ENCODE measurements around the gene SPSB3. TPM values are rescaled to one million over a fixed set of nuclear protein-coding genes. Genes with fewer than 3 reads are reported as not detected.

The SPSB3 gene
- total RNA-seq, 2 donors from 2014 or later = 92.2 to 101 TPM

DNA sequence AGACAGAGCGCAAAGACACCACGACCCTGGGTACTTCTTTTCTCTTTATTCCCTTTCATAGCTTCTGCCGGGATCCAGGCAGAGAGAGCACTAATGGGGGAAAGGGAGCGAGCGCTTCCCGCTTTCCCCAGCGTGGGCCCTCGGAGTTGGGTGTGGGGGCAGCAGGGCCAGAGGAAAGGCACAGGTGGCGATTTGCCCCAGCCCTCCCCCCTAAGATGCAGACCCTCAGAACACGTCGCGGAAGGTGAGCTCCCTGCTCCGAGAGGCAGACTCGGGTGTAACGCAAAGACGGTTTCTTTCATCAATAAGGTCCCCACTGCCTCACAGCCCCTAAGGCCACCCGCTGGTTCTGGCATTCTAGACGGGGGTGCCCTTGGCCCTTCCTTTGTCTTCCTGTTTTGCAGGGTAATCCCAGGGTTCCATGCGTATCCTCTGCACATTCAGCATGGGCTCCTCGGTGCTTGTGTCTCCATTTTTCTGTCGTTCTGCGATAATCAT lies 10.5 kb downstream of the SPSB3 start:
- ATAC-seq = no peak
- no peaks in the 10 kb centered on the region for H3K27me3 Mint-ChIP-seq
- DNase-seq = no peak
- H3K27ac Mint-ChIP-seq = peak overlapping the region; percentile 77
- peaks cover 18% of the 10 kb centered on the region for H3K4me1 Mint-ChIP-seq
- peak overlapping the region; percentile 99 for H3K4me3 Mint-ChIP-seq
- H3K9me3 ChIP-seq (ENCODE audit: control insufficient read depth, low read length, poor library complexity, severe bottlenecking) = no peaks in the 10 kb centered on the region
- H3K36me3 Mint-ChIP-seq (ENCODE audit: low read depth) = no peaks in the 10 kb centered on the region

DNA sequence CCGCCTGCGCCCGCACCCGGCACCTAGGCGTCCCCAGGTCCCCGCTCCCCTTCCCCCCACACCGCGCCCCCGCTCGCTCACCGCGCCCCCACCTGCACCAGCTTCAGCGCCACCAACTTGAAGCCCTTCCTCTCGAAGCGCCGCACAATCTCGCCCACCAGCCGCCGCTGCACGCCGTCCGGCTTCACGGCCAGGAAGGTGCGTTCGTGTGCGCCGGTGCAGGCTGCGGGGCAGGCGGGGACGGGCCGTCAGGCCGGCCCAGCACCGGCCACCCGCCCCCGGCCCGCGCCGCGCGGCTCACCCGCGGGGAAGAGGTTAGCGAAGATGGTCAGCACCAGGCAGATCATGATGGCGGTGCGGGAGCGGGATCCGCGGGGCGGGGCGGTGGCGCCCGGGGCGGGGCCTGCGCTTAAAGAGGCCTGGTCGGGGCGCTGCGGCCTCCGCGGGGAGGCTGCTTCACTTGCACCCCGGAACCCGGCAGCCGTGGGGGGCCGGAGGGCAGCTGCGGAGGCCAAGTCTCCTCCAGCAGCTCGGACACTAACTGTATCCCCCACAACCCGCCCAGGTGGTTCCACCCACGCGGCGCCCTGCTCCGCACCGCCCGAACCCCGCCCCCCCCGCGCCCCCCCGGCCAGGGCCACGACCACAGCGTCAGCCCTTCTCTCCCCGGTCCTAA lies 11.0 kb downstream of the SPSB3 start, which contains the start of gene NME3:
Gene NME3 (minus strand): TSS at position 356 of the 676 bp plus-strand sequence. CDS start 9 bp downstream, at position 347.
- H3K9me3 ChIP-seq (ENCODE audit: control insufficient read depth, low read length, poor library complexity, severe bottlenecking) = no peaks in the 10 kb centered on the region
- H3K4me1 Mint-ChIP-seq = peaks cover 18% of the 10 kb centered on the region
- peak within 1 kb of the TSS; percentile 99 for H3K4me3 Mint-ChIP-seq
- peak within 1 kb of the TSS; percentile 79 for H3K27ac Mint-ChIP-seq
- peak; percentile 59 for ATAC-seq
- DNase-seq = peak; percentile 63 to 67 (median 65)
- no peaks in the 10 kb centered on the region for H3K36me3 Mint-ChIP-seq (ENCODE audit: low read depth)
- H3K27me3 Mint-ChIP-seq = no peaks in the 10 kb centered on the region

DNA sequence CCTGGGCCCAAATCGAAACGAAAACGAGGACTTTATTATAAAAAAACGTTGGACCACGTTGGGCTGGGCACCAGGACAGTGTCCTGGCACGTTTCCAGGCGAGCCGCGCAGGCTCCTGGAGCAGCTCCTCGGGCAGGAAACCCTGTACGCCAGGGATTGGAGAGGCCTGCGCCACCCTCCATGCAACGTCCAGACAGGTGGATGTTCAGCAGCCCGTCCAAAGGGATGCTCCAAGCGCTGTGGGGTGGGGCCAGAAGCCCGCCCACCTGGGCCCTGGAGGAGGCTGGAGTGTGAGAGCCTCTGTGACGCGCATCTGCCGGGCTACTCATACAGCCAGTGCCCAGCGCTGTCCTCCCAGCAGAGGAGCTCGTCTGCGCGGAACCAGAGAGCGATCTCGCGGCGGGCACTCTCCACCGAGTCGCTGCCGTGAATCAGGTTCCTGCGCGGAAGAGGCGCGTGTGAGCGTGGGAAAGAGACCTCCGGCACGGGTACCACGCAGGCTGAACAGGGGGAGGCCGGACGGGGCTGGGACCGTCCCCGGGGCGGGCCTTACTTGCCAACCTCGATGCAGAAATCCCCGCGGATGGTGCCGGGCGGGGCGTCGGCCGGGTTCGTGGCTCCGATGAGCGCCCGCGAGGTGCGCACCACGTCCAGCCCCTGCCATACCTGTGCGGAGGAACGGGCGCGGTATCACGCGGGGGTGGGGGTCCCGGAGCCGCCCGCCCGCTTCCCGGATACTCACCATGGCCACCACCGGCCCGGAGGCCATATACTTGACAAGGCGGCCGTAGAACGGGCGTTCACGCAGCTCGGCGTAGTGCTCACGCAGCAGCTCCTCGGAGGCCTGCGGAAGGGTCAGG lies 11.8 kb downstream of the SPSB3 start:
- Mint-ChIP-seq H3K4me1 (peaks cover 18% of the 10 kb centered on the region), H3K4me3 (peak overlapping the region; percentile 99), H3K36me3 (ENCODE audit: low read depth) (no peaks in the 10 kb centered on the region), H3K27ac (peak overlapping the region; percentile 79), H3K27me3 (no peaks in the 10 kb centered on the region)
- peak; percentile 55 for ATAC-seq
- DNase-seq = peak; percentile 35 to 60 (median 57)
- no peaks in the 10 kb centered on the region for H3K9me3 ChIP-seq (ENCODE audit: control insufficient read depth, low read length, poor library complexity, severe bottlenecking)

DNA sequence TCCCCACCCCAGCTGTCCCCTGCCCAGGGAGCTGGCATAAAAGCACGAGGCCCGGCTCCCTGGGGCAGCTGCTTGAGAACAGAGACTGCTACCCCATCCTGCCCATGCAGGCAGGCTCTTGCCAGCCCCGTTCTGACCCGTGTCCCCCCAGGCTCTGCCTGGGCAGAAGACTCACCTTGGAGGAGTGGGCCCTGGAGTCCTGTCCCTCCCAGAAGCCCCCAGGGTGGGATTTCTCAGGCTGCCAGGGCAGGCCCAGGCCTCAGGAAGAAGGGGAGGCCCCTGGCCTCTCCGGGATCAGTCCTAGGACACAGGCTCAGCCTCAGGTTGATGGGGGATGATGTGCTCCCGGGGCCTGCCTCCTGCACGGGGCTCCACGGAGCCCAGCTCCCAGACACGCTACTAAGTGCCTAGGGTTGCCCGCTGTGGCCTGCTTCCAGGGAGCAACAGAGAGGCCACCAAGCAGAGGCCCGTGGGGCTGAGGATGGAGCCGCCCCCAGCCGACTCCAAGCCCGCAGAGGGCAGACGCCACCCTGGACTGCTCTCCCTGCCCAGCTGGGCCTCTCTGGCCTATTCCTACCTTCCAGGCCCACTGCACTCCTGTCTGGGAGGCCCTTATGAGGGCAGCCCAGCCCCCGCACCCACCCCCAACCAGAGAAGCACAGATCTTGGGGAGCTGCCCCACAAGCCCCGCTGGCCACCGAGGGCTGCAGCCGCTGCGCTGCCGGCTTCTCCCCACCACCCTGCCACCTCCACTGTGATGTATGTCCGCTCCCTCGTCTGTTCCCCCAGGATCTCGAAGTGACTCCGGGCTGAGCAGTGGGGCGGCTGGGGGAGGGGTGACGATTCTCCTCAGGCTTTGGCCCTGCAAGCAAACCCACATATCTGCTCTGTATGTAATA lies 12.7 kb downstream of the SPSB3 start:
- ATAC-seq = no peak
- no peak for DNase-seq
- Mint-ChIP-seq H3K27me3 (no peaks in the 10 kb centered on the region), H3K27ac (peak overlapping the region; percentile 79), H3K4me1 (peaks cover 14% of the 10 kb centered on the region), H3K4me3 (peak overlapping the region; percentile 58), H3K36me3 (ENCODE audit: low read depth) (no peaks in the 10 kb centered on the region)
- no peaks in the 10 kb centered on the region for H3K9me3 ChIP-seq (ENCODE audit: control insufficient read depth, low read length, poor library complexity, severe bottlenecking)

DNA sequence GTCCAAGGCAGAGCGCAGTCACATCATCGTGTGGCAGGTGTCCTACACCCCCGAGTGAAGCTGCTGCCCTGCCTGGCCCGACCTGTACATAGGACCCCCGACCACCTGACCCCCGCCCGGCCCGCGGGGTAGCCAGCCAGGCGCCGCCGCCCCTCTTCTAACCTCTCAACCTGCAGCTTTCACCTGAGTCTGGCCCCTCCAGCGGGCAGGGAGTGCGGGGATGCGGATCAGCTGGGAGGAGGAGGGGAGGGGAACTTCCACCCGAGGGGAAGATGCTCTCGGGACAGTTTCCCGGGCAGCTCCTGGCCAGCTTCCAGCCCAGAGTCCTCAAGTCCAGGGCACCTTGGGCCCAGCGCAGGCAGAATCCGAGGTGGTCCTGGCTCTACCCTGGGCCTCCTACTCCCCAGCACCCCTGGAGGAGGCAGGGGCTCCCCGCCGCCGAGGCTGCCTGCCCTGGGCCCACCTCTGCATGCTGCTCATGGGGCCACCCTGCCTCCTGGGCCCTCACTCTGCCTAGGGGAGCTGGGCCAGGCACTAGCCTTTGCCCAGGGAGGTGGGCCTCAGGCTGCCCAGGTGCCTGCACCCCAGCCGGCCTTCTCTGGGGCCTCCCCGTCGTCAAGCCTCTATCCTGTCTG lies 13.5 kb downstream of the SPSB3 start:
- DNase-seq (no peak), ATAC-seq (no peak)
- Mint-ChIP-seq H3K4me3 (no peak overlapping the region), H3K36me3 (ENCODE audit: low read depth) (no peaks in the 10 kb centered on the region), H3K27me3 (no peaks in the 10 kb centered on the region), H3K27ac (no peak overlapping the region), H3K4me1 (peaks cover 12% of the 10 kb centered on the region)
- H3K9me3 ChIP-seq (ENCODE audit: control insufficient read depth, low read length, poor library complexity, severe bottlenecking) = no peaks in the 10 kb centered on the region

DNA sequence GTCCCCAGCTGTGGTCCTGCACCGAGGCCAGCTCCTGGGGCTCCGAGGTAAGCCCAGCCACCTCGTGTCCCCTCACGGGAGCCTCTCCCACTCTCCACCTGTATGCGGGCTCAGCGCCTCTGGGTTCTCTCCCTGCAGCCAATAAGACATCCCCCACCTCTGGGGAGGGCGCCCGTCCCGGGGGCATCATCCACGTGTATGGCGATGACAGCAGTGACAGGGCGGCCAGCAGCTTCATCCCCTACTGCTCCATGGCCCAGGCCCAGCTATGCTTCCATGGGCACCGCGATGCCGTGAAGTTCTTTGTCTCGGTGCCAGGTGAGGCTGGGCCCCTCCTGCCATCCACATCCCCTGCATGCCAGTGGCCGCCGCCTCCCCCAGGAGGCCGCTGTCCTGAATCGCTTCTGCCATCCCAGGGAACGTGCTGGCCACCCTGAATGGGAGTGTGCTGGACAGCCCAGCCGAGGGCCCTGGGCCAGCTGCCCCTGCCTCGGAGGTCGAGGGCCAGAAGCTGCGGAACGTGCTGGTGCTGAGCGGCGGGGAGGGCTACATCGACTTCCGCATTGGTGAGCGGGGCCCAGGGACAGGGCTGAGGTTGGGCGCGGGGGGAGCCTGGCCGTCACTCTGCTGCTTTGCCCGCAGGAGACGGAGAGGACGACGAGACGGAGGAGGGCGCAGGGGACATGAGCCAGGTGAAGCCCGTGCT lies 14.2 kb downstream of the SPSB3 start:
- H3K9me3 ChIP-seq (ENCODE audit: control insufficient read depth, low read length, poor library complexity, severe bottlenecking) = no peaks in the 10 kb centered on the region
- peaks cover 11% of the 10 kb centered on the region for H3K4me1 Mint-ChIP-seq
- H3K36me3 Mint-ChIP-seq (ENCODE audit: low read depth) = no peaks in the 10 kb centered on the region
- peak overlapping the region; percentile 28 for H3K4me3 Mint-ChIP-seq
- H3K27ac Mint-ChIP-seq = peak overlapping the region; percentile 62
- no peak for DNase-seq
- ATAC-seq = no peak
- H3K27me3 Mint-ChIP-seq = no peaks in the 10 kb centered on the region

DNA sequence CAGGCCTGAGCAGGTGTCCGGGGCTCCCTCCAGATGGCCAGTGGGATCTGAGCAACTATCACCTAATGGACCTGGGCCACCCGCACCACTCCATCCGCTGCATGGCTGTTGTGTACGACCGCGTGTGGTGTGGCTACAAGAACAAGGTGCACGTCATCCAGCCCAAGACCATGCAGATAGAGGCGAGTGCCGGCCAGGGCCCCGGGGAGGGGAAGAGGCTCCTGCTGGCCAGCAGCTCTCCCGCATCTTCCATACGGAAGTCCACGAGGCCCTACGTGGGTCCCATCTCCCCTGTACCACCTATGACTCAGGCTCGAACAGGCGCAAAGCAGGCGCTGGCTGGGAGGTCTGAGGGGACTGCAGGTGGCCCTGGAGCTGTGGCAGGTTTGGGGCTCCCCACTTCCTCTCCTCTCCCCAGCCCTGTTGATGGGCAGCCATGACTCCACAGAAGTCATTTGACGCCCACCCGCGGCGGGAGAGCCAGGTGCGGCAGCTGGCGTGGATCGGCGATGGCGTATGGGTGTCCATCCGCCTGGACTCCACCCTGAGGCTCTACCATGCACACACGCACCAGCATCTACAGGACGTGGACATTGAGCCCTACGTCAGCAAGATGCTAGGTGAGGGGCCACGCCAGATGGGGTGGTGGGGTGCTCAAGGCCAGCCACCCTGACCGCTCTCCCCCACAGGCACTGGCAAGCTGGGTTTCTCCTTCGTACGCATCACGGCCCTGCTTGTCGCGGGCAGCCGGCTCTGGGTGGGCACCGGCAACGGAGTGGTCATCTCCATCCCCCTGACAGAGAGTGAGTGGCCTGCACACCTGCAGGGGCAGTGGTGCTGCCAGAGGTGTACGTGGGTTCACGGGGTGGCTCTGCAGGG lies 15.0 kb downstream of the SPSB3 start:
- H3K36me3 Mint-ChIP-seq (ENCODE audit: low read depth) = no peaks in the 10 kb centered on the region
- no peak for ATAC-seq
- no peak for DNase-seq
- peaks cover 11% of the 10 kb centered on the region for H3K4me1 Mint-ChIP-seq
- no peaks in the 10 kb centered on the region for H3K27me3 Mint-ChIP-seq
- H3K4me3 Mint-ChIP-seq = no peak overlapping the region
- H3K27ac Mint-ChIP-seq = peak overlapping the region; percentile 62
- no peaks in the 10 kb centered on the region for H3K9me3 ChIP-seq (ENCODE audit: control insufficient read depth, low read length, poor library complexity, severe bottlenecking)

DNA sequence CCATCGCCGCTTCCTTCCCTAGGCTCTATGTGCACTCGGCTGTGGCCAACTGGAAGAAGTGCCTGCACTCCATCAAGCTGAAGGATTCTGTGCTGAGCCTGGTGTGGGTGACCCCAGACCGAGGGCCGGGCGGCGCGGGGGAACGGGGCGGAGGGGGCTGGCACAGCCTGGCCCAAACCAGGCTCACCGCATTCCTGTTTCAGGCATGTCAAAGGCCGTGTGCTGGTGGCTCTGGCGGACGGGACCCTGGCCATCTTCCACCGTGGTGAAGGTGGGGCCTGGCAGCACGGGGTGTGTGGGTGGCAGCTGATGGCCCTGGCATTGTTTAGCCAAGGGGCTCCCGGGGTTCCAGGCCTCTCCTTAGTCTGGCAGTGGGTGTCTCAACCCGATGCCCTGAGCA lies 15.7 kb downstream of the SPSB3 start:
- H3K27ac Mint-ChIP-seq = no peak overlapping the region
- peaks cover 5% of the 10 kb centered on the region for H3K4me1 Mint-ChIP-seq
- no peak overlapping the region for H3K4me3 Mint-ChIP-seq
- no peak for DNase-seq
- no peaks in the 10 kb centered on the region for H3K36me3 Mint-ChIP-seq (ENCODE audit: low read depth)
- H3K27me3 Mint-ChIP-seq = no peaks in the 10 kb centered on the region
- ATAC-seq = no peak
- no peaks in the 10 kb centered on the region for H3K9me3 ChIP-seq (ENCODE audit: control insufficient read depth, low read length, poor library complexity, severe bottlenecking)

DNA sequence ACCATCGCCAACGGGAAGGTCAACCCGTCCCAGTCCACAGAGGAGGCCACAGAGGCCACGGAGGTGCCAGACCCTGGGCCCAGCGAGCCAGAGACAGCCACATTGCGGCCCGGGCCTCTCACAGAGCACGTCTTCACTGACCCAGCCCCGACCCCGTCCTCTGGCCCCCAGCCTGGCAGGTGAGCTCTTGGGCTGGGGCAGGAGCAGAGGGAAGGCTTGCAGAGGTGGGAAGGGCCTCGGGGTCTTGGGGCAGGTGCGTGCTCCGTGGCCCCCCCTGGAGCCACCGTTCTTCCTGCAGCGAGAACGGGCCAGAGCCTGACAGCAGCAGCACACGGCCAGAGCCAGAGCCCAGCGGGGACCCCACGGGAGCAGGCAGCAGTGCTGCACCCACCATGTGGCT lies 16.1 kb downstream of the SPSB3 start:
- H3K27ac Mint-ChIP-seq = no peak overlapping the region
- H3K27me3 Mint-ChIP-seq = no peaks in the 10 kb centered on the region
- H3K9me3 ChIP-seq (ENCODE audit: control insufficient read depth, low read length, poor library complexity, severe bottlenecking) = no peaks in the 10 kb centered on the region
- DNase-seq (no peak), ATAC-seq (no peak)
- peaks cover 5% of the 10 kb centered on the region for H3K4me1 Mint-ChIP-seq
- H3K36me3 Mint-ChIP-seq (ENCODE audit: low read depth) = no peaks in the 10 kb centered on the region
- H3K4me3 Mint-ChIP-seq = no peak overlapping the region

DNA sequence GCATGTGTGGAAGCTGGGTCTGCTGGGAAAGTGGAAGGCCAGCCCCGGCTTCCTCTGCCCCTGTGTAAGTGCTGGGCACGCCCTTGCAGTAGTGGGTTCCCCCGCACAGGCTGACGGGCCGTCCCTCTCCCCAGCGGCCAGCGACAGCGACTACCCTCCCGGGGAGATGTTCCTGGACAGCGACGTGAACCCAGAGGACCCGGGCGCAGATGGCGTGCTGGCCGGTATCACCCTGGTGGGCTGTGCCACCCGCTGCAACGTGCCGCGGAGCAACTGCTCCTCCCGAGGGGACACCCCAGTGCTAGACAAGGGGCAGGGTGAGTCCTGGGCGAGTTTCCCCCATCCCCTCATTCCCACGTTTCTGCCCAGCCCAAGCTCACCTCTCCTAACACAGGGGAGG lies 16.5 kb downstream of the SPSB3 start:
- no peak overlapping the region for H3K27ac Mint-ChIP-seq
- no peaks in the 10 kb centered on the region for H3K9me3 ChIP-seq (ENCODE audit: control insufficient read depth, low read length, poor library complexity, severe bottlenecking)
- DNase-seq (no peak), ATAC-seq (no peak)
- H3K36me3 Mint-ChIP-seq (ENCODE audit: low read depth) = no peaks in the 10 kb centered on the region
- peaks cover 5% of the 10 kb centered on the region for H3K4me1 Mint-ChIP-seq
- no peaks in the 10 kb centered on the region for H3K27me3 Mint-ChIP-seq
- no peak overlapping the region for H3K4me3 Mint-ChIP-seq

DNA sequence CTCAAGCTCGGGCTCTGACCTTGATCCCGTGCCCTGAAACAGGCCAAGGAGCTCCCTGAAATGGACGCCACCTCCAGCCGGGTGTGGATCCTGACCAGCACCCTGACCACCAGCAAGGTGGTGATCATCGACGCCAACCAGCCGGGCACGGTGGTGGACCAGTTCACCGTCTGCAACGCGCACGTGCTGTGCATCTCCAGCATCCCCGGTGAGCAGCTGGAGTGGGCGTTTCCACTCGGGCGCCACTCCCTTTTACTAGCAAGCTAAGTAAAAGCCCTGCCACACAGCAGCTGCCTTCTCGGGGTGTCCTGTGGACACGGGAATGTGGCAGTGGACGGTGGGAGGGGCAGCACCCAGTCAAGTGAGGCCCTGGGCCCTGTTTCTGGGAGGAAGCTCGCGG lies 17.4 kb downstream of the SPSB3 start:
- Mint-ChIP-seq H3K27ac (no peak overlapping the region), H3K4me1 (peaks cover 4% of the 10 kb centered on the region), H3K27me3 (no peaks in the 10 kb centered on the region), H3K36me3 (ENCODE audit: low read depth) (no peaks in the 10 kb centered on the region), H3K4me3 (no peak overlapping the region)
- no peaks in the 10 kb centered on the region for H3K9me3 ChIP-seq (ENCODE audit: control insufficient read depth, low read length, poor library complexity, severe bottlenecking)
- DNase-seq = no peak
- ATAC-seq = no peak
